ENCODE data around the gene SRRD.

SRRD gene

DNA sequence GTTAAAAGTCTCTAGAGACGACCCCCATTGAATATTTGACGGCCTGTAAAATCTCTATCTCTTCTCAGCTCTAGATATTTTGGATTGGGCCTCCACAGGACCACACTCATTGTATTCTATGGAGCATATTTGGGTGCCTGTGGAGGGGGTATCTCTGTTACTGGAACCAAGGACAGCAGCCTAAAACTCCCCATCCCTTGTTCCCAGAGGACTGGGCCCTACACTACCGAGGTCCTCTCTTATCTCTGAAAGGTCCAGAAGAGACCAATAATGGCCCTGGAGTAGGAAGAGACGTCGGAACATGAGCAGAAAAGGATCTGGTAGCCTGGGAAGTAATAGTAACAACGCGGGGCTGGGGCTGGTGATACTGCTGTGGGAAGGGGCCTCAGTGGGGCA, 636 bp upstream of the SRRD start:
- DNase-seq (ENCODE audit: low read depth in 2 of 2): no peak

DNA sequence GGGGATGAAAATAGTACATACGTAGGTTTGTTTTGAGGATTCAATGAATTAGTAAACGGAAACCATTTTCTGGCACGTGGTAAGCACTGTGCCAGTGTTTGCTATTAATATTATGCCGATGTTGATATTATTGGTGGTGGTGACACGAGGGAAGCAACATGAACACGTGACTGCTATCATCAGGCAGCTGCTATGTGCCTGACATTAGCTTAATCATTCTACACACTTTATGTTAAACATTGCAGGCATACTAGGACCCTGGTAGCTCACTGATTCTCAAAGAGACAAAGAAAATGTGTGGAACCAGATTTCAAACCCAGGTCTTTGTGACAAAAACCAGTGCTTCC, 656 bp downstream of the SRRD start:
- DNase-seq (ENCODE audit: low read depth in 2 of 2): no peak

DNA sequence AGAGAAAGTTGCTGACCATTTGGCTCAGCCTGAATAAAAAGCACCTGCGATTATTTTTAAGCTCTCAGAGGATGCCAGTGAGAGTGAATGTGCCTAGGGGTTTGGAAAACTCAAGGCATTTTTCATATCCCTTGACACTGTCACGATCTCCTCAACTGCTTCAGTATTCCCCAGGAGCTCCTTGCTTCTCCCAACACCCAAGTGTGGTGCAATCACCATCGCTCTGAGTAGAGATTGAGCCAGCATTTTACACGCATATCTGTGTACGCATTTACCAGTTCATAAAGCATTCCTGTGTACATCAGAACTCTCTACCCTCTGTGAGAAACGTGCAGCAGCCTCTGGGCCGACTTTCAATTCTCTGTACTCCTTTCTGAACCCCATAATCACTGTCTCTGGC, 1.3 kb downstream of the SRRD start:
- no peak for DNase-seq (ENCODE audit: low read depth in 2 of 2)

DNA sequence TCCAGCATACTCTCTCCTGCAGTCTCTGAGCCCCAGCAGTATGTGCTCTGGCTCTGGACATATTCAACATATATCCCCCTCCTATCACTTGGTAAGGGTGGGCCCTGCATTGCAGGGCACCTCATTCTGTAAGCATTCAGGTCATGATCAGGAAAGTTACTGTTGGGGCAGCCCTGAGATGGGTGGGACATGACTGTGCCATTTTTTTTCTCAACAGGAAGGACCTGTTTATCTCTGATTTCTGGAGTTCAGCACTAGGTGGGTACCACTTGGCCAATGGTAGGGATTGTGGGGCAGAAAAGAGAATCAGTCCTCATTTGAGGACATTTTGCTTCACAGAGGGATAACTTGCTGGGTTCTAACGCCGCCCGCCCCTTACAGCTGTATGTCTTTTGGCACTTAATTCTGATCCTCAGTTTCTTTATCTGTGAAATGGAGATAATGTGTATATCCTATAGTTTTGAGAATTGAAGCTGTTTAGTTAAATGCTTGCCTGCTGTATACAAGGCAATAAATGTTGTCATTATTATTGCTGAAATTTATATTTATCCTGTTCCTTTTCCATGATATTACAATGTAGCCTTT, 2.2 kb downstream of the SRRD start:
- DNase-seq (ENCODE audit: low read depth in 2 of 2): no peak

DNA sequence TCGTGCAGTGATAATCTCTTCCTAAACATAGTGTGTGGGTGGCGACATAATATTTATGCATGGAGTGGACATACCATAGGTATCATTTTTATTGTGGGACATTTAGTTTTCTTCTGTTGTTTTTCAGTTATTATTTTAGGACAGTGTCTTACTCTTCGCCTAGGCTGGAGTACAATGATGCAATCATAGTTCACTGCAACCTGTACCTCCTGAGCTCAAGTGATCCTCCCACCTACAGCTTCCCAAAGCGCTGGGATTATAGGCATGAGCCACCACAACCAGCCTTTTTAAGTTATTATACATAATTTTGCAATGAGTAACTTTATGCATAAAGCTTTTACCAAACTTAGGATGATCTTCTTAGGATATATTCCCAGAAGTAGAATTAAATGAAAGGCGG, 2.7 kb downstream of the SRRD start:
- DNase-seq (ENCODE audit: low read depth in 2 of 2): no peak

DNA sequence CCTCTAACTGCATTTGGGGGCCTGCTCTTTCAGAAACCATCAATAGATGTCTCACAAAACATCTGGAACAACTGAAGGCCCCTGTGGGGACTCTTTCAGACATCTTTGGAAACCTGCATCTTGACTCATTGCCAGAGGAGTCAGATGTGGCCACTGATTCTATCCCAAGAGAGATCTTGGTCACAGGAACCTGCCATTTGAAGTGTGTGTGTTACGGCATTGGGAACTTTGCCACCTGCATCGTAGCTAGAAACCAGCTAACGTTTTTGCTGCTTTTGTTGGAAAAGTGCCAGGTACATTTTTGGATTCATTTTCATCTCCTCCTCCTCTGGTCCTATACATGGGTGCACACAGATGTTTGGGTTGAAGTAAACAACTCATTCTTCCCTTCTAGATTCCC, 4.3 kb downstream of the SRRD start:
- no peak for DNase-seq (ENCODE audit: low read depth in 2 of 2)

DNA sequence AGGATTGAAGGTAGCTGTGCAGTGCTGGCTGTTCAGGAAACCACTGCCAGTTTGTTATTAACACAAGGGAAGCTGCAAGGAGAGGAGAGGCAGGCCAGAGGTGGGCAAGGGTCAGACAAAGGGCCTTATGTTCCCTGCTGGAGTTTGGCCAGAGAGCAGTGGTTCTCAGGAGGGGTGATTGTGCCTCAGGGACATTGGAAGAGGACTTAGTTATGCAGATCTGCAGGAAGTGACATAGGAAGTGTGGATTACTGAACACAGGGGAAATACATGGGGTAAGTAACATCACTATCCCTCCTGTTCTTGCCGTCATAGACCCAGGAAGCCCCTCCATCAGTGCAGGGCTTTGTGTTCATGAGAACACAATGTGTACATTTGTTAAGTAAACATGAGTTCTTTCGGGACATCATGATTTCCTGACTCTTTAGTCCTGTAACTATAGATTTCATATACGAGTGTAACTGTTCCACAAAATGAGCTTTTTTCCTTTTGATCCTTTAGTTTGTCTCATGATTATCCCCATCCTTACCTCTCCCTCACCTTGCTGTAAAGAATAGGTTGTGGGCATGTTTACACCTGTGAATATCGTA, 5.9 kb downstream of the SRRD start:
- no peak for DNase-seq (ENCODE audit: low read depth in 2 of 2)

DNA sequence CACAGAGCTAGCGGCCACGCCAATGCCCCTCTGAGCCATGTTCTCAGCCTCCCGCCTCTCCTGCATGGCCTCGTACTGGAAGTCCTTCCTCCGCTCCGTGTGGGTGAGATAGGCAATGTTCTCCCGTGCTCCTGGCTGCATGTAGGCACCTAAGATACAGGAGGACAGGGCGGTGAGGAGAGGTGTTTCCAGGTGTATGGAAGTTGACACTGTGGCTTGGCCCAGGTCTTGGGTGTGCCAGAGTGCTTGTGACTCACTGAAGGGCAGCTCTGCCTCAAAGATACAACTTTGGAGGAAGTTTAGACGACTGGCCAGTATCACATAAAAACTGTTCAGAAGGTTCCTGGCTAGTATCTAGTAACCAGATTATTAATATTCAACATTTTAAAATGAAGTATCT, 8.5 kb downstream of the SRRD start:
- no peak for DNase-seq (ENCODE audit: low read depth in 2 of 2)

DNA sequence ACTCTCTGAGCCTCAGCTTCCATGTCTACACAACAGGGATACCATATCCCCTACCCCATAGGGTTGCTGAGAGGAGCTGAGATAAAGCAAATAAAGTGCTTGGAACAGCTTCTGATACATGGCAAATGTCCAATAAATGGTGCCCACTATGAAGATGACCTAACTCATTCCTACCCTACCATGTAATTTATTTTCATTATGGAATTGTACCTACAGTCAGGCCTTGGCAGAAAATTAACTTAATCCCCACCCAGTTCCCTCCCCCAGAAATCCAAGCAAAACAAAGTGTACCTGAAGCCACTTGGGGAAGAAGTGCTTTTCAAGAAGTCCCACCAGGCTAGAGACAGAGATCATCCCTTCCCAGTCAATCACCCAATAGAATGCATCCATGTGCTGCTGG, 10.8 kb downstream of the SRRD start:
- DNase-seq (ENCODE audit: low read depth in 2 of 2): no peak

DNA sequence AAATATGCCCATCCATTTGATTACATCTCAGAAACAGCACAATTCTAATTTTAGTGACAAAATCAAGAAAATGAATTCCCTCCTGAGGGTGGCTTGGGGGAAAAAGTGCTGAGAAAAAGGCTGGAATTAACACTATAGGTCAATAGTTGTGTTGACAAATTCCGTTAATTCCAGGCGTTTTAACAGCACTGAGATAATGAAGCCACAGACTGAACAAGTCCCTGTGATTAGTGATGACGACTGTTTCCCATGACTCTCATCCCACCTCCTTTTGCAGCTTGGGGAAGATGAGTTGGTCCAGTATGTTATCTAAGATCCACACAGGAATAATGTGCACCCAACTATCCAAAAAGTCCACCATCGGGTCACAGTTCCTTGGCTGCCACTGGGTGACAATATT, 12.8 kb downstream of the SRRD start:
- DNase-seq (ENCODE audit: low read depth in 2 of 2): no peak

DNA sequence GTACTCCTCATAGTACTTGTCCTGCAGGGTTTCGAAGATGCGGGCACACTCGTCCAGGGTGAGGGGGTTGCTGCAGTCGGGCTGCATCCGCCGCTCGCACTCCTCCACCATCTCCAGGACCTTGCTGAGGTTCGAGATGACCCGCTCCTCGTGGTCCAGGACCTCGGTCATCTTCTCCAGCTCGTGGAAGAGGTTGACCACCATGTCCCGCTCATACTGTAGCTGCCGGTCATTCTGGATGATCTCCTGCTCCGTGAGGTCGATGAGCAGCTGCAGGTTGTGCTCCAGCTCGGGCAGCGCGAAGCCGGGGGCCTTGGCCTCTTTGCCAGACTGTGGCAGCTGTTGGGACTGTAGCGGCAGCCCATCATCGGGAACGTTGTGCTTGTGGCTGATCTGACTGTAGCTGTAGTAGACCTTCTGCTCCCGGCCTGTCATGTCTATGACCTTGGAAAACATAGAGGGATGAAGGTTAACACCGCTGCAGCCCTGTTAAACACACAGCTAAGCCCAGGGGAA, 15.6 kb downstream of the SRRD start:
- no peak for DNase-seq (ENCODE audit: low read depth in 2 of 2)

DNA sequence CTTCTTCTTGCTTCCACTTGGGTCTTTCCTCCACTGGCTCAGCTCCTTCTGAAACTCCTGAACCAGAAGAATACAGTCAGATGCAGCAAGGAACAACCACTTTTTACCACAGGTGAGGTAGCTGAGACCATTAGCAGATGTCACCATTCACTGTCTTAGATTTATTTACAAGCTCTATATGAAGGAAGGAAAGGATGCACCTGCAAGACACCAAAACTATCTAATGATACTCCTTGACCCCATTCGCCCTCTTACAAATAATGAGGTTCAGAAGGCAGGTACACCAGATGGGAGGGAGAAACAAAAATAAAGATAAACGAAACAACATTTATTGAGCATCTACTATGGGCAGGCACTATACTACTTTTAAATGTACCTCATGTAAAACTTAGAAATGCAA, 18.3 kb downstream of the SRRD start:
- no peak for DNase-seq (ENCODE audit: low read depth in 2 of 2)

DNA sequence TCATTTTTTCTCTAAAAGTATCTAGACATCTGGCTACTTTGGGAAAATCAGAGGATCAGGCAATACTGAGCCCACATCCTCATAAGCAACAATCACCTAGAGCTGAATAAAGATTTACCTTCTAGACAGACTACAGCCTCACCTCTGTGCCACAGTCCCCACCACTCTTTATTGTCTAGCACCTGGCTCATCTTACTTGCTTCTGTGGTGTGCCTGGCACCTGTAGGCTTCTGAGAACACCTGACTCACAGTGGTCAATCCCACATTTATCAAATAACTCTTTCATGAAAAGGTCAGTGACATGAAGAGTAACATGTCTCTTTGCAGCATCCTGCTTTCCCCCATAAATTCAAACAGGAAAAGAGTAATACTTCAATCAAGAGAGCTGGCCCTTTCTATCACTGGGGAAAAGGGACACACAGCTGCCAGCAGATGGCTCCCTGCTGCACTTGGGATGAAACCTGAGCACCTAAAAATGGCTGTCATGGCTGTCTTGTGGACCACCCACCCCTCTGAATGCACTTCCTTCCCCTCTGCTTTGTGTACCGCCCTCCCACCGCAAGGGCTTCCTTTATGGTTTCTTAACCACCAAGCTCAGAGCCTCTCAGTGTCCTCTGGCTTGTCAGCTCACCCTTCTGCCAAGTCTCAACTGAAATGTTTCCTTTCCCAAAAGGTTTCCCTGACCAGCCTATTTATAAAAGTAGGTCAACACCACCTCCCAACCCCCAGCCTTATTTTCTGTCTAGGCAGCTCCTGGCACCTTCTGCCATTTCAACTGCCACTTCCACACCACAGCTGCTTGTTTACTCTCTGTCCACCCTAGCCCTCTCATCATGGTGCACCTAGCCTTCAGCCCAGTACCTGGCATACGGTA, 19.2 kb downstream of the SRRD start:
- DNase-seq (ENCODE audit: low read depth in 2 of 2): peak in 1 of 2 donors; percentile 38

DNA sequence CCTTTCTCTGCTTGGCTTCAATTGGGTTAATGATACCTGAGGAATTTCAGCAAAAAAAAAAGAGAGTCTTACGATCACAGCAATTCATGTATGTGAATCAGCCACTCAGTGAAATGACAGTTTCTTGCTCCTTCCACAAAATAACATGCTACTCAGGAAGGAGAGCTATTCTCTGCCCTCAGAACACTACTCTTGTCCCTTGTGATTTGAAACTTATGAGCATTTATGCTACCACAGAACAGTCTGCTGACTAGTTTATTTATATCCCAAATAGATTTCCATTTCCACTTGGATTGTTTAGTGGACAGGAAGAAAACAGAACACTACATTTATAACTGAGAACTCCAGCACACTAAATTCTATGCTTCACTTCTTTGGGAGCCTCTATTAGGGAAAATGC, 20.1 kb downstream of the SRRD start:
- no peak for DNase-seq (ENCODE audit: low read depth in 2 of 2)

DNA sequence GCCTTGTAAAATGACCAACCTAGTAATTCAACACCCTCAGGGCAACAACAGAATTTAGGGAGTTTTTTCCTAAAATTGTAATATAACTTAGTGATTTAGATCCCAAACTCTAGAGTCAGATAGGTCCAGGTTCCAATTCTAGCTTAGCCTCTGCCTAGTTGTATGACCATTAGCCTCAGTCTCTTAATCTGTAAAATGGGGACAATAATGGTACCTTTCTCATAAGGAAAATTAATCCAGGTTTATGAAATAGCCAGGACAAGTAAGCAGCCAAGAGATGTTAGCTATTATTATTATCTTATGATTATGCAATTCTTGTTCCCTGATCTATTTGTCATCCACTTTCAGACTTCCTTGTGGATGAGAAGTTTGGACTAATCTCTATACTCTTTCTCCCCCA, 24.5 kb downstream of the SRRD start:
- DNase-seq (ENCODE audit: low read depth in 2 of 2): no peak

DNA sequence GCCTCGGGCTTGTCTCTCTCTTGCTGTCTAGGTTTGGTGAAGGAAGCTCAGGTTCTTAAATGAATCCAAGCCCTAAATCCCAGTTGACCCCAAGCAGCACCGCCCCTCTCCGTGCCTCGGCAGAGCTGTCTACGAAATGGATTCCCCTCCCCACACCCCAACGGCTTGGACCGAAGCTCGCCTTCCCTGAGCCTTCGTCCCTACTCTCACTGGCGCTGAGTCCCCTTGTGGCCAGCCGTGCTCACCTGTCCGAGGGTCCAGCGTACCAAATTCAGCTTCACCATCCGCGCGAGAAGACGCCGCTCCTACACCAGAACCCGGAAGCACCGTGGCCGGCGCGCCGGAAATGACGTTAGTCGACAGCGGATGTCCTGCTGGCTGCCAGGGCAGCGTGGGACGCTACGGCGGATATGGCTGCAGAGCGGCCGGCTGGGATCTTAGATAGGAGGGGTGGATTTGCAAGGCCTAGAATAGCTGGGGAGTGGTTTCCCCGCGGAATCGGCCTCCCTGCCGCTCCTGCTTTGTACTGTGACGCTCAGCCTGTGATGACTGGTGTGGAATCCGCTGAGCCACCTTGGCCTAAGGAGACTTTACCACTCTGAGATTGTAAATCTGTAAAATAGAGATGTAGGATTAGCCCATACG, 28.6 kb downstream of the SRRD start, which contains the start of gene TFIP11:
TSS of gene TFIP11 (minus strand) at position 325 of the 645 bp plus-strand sequence. CDS start 2,201 bp downstream, outside the sequence.
- DNase-seq (ENCODE audit: low read depth in 2 of 2): peak; percentile 89 to 95

DNA sequence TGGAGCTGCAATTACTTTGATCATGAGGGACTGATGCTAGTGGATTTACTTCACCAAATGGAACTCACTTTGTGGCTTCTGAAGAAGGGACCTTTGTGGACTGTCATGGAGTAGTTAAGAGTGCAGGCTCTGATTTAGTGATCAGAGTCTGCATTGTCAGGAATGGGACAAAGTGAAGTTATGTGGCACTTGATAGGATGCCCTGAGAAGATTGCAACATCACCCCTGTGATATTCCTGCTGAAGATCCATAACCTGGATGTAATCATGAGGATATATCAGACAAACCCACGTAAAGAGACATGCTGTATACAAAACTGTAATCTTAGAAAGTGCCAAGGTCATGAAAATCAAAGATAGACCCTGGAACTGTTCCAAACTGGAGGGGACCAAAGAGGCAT, 30.2 kb downstream of the SRRD start:
- no peak for DNase-seq (ENCODE audit: low read depth in 2 of 2)

DNA sequence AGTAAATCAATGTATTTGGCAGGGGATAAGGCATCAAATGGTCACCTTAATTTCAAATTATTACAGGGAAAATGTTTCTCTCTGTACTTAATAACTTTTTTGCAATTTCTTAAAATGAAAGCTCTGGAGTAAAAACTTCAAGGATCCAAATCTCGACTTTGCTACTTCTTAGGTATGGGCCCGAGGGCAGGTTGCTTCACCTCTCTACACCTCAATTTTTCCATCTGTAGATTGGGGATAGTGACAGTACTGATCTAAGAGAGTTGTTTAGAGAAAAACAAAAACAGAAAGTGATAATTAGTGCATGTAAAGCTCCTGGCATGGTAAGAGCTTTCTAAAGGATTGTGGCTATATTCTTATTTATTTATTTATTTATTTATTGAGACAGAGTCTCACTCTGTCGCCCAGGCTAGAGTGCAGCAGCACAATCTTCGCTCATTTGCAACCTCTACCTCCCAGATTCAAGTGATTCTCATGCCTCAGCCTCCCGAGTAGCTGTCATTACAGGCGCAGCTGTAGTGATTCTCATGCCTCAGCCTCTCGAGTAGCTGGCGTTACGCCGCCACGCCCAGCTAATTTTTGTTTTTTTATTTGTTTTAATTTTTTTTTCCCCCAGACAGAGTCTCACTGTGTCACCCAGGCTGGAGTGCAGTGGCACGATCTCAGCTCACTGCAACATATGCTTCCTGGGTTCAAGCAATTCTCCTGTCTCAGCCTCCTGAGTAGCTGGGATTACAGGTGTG, 30.9 kb downstream of the SRRD start:
- no peak for DNase-seq (ENCODE audit: low read depth in 2 of 2)

DNA sequence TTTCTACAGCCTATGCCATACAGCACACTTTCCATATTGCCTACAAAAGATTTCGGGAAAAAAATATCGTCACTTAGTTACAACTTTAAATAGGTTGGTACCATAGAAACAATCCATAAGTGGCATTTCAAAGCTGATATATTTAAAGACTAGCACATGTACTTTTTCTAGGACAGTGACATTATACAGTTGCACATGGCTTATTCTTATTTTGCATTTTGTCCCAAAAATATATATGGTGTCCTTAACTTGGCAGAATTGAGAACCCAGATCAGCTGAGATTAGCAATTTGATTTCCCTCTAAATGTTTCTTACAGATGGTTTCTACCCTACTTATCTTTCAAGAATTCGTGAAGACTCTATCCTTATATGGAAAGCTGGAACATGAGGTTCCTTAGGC, 32.3 kb downstream of the SRRD start:
- DNase-seq (ENCODE audit: low read depth in 2 of 2): no peak

DNA sequence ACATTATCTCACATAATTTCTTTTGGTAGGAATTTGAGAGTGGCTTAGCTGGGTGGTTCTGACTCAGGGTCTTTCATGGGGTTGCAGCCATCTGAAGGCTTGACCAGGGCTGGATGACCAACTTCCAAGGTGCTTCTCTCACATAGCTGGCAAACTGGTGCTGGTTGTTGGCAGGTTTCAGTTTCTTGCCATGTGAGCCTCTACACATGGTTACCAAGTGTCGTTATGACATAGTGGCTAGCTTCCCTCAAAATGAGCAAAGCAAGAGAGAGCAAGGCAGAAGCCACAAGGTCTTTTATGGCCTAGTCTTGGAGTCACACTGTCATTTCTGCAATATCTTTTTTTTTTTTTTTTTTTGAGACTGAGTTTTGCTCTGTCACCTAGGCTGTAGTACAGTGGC, 32.8 kb downstream of the SRRD start:
- no peak for DNase-seq (ENCODE audit: low read depth in 2 of 2)

DNA sequence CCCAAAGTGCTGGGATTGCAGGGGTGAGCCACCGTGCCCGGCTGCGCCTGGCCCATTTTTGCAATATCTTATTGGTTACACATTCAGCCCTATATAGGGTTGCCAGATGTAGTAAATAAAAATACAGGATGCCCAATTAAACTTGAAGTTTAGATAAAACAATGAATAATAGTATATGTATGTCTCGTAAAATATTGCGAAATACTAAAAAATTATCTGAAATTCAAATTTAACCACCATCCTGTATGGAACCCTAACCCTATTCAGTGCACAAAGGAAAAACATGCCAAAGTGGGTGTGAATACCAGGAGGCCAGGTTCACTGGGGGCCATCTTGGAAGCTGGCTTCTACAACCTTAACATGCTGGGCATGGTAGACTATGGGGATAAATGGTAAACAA, 33.8 kb downstream of the SRRD start:
- DNase-seq (ENCODE audit: low read depth in 2 of 2): no peak

DNA sequence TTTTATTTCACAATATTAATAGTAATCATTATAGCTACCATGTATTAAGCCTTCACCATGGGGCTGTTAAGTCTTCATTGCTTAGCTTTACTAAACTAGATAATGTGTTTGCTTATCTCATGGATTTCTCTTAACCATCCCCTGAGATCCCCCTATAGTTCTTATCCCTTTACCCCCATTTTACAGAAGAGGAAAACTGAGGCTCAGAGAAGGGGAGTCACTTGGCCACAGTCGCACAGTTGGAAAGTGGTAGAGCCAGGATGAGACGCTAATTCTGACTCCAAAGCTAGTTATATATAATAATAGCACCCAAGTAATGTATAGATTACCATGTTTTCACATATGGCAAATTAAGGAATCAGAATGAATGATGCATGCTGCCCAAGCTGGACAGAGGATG, 38.3 kb downstream of the SRRD start:
- no peak for DNase-seq (ENCODE audit: low read depth in 2 of 2)

All from stimulated activated CD8-positive, alpha-beta memory T cell treated with anti-CD3 and anti-CD28 coated beads, Interleukin-2, amount 100 ng/mL, for 48 hours (primary cell).